GM10266 (cell line): ENCODE results near the gene PFDN2.

ENCODE experiments used
- DNase-seq: peaks from one replicate; pipeline ENCODE4 v3.0.0; 2012; ENCODE audit errors: extremely low spot score
- CTCF ChIP-seq: IDR thresholded peaks from 2 replicates; pipeline ENCODE4 v1.5.1; 2012; ENCODE audit warnings: mild to moderate bottlenecking, low read depth; ENCODE audit not compliant: control insufficient read depth, insufficient read depth; ENCODE audit errors: missing control alignments

Gene PFDN2

GRCh38 chr1:161090617-161091016 is 27.2 kb downstream of the PFDN2 start:
- no peak for DNase-seq
- no peak for TF ChIP-seq CTCF

- no peak for TF ChIP-seq CTCF
- no peak for DNase-seq
These were observed 27.9 kb downstream of the PFDN2 start for GRCh38 chr1:161089938-161090337.

GRCh38 chr1:161089251-161089924 is 28.4 kb downstream of the PFDN2 start, which contains the start of gene NECTIN4:
Gene NECTIN4, minus strand, starts transcription at chr1:161089558. Its CDS starts 262 bp downstream, at chr1:161089296.
- no peak for TF ChIP-seq CTCF
- no peak for DNase-seq

- TF ChIP-seq CTCF, result no peak
- no peak for DNase-seq
These were observed 29.2 kb downstream of the PFDN2 start for GRCh38 chr1:161088587-161089110.

- DNase-seq, result no peak
- no peak for TF ChIP-seq CTCF
These were observed 31.4 kb downstream of the PFDN2 start for GRCh38 chr1:161086457-161086856.

- no peak for TF ChIP-seq CTCF
- DNase-seq, result no peak
These were observed 32.7 kb downstream of the PFDN2 start for GRCh38 chr1:161085165-161085564.

GRCh38 chr1:161084597-161084988 is 33.2 kb downstream of the PFDN2 start:
- TF ChIP-seq CTCF, result no peak
- no peak for DNase-seq
